Measurements from ENCODE around the gene NIN. TPM values are rescaled to one million over a fixed set of nuclear protein-coding genes. Genes with fewer than 3 reads are reported as not detected.
"Not testable (repeated sequence)": the region's sequence is repeated elsewhere in the genome, so short reads cannot be mapped to it uniquely, and the experiment has no call there.

The NIN gene
- total and polyA plus RNA-seq, 4 donors: 17.9 to 46.9 (median 33.1) TPM

DNA sequence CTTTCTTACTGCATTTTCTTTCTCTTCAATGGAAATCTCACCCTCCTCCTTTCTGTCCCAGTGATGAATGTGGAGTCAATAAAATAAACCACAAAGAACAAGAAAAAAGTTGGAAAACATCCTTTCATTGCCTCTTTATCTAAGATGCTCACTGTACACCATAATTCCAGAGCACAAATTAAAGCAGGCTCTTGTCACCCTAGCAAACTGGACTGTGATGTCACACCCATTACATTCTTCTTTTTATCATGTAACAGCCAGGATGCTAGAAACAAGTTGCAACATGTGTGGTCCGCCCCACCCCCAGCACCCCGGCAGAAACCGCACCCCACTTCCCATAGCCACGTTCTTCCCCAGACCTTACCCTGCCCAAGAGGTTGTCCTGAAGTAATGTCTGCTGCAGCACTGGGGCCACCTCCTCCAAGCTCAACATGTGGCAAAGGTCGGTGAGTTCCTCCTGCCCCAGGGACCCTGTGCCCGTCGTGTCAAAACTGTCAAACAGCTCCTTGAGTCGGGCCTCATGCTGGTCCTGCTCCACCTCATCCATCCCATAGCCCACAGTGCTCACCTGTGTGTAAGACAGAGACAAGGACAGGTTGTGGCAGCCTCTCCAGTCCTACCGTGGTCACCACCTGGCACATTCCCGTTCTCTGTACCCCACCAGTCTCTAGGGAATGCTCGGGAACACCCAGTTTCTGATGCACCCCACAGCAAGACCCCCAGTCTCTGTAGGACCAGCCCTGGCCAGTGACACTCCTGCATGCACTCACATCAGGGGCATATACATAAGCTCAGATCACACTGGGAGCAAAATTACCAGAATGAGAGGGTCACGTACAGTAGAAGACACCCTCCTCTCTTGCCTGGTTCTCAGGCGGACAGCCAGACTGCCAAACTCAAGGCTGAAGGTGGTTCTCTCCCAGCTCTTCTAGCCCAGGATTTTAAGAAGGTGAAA, 9.2 kb downstream of the NIN start:
- WGBS (ENCODE audit: insufficient coverage): 66% methylated on average over 12 of the region's 13 CpGs
- no peak overlapping the region for H3K4me3 ChIP-seq (ENCODE audit: low read depth, low read length)

DNA sequence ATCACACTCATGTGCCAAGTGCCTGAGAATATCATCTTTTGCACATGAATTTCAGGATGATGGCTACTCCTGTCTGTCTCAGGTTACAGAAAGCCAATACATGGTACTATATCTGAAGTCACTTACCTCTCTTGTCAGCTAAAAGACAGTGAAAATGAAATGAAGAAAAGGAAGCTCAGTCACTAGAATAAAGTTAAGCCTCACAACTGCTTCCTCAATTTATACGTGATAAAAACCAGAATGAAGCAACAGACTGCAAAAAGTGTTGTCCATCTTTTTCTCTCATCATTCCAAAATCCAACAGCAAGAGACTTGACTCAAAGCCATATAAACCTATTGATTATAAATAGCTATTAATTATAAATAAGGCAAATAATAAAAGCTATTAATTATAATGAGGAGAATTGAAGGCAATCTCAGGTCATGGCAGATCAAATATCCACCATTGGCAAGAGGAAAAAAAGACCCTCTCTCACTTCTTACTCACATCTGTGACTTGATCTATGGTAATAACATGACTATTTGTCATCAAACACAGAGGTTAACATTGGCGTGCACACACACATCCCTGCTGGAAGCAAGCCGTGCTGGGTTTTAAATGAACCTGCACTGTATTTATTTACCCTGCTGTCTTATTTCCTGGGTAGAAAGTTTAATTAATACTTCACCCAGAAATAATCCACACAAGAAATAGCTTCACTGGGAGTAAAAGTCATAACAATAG, 10.0 kb downstream of the NIN start:
- peak in 1 of 6 donors; percentile 57 for DNase-seq (ENCODE audit: low read depth in 4 of 6, low spot score in 6 of 6)
- H3K4me3 ChIP-seq (ENCODE audit: low read depth, low read length): no peak overlapping the region
- no peaks in the 10 kb centered on the region for H3K27me3 ChIP-seq (ENCODE audit: control insufficient read depth, insufficient read depth, low read length)
- peaks cover 10% of the 10 kb centered on the region for H3K4me1 ChIP-seq (ENCODE audit: control insufficient read depth, insufficient read depth, low read length)
- H3K27ac ChIP-seq (ENCODE audit: low read depth, low read length): no peak overlapping the region
- no peaks in the 10 kb centered on the region for H3K9me3 ChIP-seq (ENCODE audit: control insufficient read depth, insufficient read depth, low read length)
- no CpG with 5 or more reads among the region's 3 CpGs for WGBS (ENCODE audit: insufficient coverage)
- H3K36me3 ChIP-seq (ENCODE audit: control insufficient read depth, insufficient read depth, low read length): peaks cover 3% of the 10 kb centered on the region

More for the DNA sequence above, 9.2 kb downstream of the NIN start:
- Histone ChIP-seq H3K36me3 (ENCODE audit: control insufficient read depth, insufficient read depth, low read length) (peaks cover 3% of the 10 kb centered on the region), H3K27me3 (ENCODE audit: control insufficient read depth, insufficient read depth, low read length) (no peaks in the 10 kb centered on the region), H3K9me3 (ENCODE audit: control insufficient read depth, insufficient read depth, low read length) (no peaks in the 10 kb centered on the region), H3K4me1 (ENCODE audit: control insufficient read depth, insufficient read depth, low read length) (peaks cover 14% of the 10 kb centered on the region), H3K27ac (ENCODE audit: low read depth, low read length) (no peak overlapping the region)
- no peak for DNase-seq (ENCODE audit: low read depth in 4 of 6, low spot score in 6 of 6)

DNA sequence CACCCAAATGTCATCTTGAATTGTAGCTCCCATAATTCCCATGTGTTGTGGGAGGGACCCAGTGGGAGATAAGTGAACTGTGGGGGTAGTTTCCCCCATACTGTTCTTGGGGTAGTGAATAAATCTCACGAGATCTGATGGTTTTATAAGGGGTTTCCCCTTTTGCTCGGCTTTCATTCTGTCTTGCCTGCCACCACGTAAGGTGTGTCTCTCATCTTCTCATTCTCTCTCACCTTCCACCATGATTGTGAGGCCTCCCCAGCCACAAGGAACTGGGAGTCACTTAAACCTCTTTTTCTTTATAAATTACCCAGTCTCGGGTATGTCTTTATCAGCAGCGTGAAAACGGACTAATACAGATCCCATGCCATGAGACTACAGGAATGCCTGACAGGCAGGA, 11.7 kb downstream of the NIN start:
- not testable (repeated sequence) for DNase-seq (ENCODE audit: low read depth in 4 of 6, low spot score in 6 of 6); H3K27ac ChIP-seq (ENCODE audit: low read depth, low read length); H3K27me3 ChIP-seq (ENCODE audit: control insufficient read depth, insufficient read depth, low read length); H3K36me3 ChIP-seq (ENCODE audit: control insufficient read depth, insufficient read depth, low read length); H3K9me3 ChIP-seq (ENCODE audit: control insufficient read depth, insufficient read depth, low read length); H3K4me3 ChIP-seq (ENCODE audit: low read depth, low read length)
- WGBS (ENCODE audit: insufficient coverage): no CpG with 5 or more reads among the region's 6 CpGs
- H3K4me1 ChIP-seq (ENCODE audit: control insufficient read depth, insufficient read depth, low read length): peaks cover 10% of the 10 kb centered on the region

DNA sequence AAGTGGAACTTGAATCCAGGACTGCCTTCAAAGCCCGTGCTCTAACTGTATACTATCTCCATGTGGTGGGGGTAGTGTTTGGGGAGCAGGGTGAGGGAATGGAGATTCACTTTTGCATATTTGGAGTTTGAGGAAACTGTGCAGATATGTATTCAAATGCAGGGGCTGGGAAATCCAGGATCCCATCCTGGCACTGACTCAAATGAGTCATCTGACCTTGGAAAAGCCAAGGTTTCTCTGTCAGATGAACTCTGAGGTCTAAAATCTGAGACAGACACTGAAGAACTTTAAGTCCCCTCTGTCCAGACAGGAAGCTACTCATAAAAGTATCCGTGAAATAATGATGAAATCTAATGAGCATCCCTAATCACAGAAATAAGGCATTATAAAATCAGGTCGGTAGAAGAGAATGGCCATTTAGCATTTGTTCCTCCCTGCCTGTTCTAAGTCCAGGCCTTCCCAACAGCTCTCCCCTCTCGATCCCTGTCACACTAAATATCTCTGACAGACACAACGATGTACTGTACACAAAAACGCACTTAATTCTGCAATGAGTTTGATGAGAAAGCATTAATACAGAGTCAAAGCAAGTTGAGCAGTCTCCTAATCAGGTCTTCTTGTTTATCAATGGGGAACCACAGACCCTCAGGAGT, 14.4 kb downstream of the NIN start:
- peaks cover 3% of the 10 kb centered on the region for H3K36me3 ChIP-seq (ENCODE audit: control insufficient read depth, insufficient read depth, low read length)
- 42% methylated on average over 3 of the region's 6 CpGs for WGBS (ENCODE audit: insufficient coverage)
- DNase-seq (ENCODE audit: low read depth in 4 of 6, low spot score in 6 of 6): no peak
- no peak overlapping the region for H3K27ac ChIP-seq (ENCODE audit: low read depth, low read length)
- H3K27me3 ChIP-seq (ENCODE audit: control insufficient read depth, insufficient read depth, low read length): no peaks in the 10 kb centered on the region
- no peaks in the 10 kb centered on the region for H3K9me3 ChIP-seq (ENCODE audit: control insufficient read depth, insufficient read depth, low read length)
- peaks cover under 1% of the 10 kb centered on the region for H3K4me1 ChIP-seq (ENCODE audit: control insufficient read depth, insufficient read depth, low read length)
- no peak overlapping the region for H3K4me3 ChIP-seq (ENCODE audit: low read depth, low read length)

DNA sequence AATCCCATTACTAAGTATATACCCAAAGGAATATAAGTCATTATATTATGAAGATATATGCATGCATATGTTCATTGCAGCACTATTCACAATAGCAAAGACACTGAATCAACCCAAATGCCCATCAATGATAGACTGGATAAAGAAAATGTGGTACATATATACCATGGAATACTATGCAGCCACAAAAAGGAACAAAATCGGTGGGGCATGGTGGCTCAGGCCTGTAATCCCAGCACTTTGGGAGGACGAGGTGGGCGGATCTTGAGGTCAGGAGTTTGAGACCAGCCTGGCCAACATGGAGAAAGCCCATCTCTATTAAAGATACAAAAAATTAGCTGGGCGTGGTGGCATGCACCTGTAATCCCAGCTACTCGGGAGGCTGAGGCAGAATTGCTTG, 15.4 kb downstream of the NIN start:
- H3K9me3 ChIP-seq (ENCODE audit: control insufficient read depth, insufficient read depth, low read length); H3K27ac ChIP-seq (ENCODE audit: low read depth, low read length); DNase-seq (ENCODE audit: low read depth in 4 of 6, low spot score in 6 of 6); H3K36me3 ChIP-seq (ENCODE audit: control insufficient read depth, insufficient read depth, low read length); H3K4me3 ChIP-seq (ENCODE audit: low read depth, low read length); H3K27me3 ChIP-seq (ENCODE audit: control insufficient read depth, insufficient read depth, low read length); H3K4me1 ChIP-seq (ENCODE audit: control insufficient read depth, insufficient read depth, low read length): not testable (repeated sequence)
- WGBS (ENCODE audit: insufficient coverage): 94% methylated on average over 2 of the region's 5 CpGs

DNA sequence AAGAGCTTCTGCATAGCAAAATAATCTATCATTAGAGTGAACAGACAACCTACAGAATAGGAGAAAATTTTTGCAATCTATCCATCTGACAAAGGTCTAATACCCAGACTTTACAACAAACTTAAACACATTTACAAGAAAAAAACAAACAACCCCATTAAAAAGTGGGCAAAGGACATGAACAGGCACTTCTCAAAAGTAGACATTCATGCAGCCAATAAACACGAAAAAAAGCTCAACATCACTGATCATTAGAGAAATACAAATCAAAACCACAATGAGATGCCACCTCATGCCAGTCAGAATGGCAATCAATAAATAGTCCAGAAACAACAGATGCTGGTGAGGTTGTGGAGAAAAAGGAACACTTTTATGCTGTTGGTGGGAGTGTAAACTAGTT, 15.9 kb downstream of the NIN start:
- DNase-seq (ENCODE audit: low read depth in 4 of 6, low spot score in 6 of 6); H3K9me3 ChIP-seq (ENCODE audit: control insufficient read depth, insufficient read depth, low read length); H3K27me3 ChIP-seq (ENCODE audit: control insufficient read depth, insufficient read depth, low read length); H3K27ac ChIP-seq (ENCODE audit: low read depth, low read length); H3K4me1 ChIP-seq (ENCODE audit: control insufficient read depth, insufficient read depth, low read length); H3K36me3 ChIP-seq (ENCODE audit: control insufficient read depth, insufficient read depth, low read length); H3K4me3 ChIP-seq (ENCODE audit: low read depth, low read length): not testable (repeated sequence)
- no CpG with 5 or more reads among the region's 1 CpG for whole genome bisulfite sequencing (ENCODE audit: insufficient coverage)

DNA sequence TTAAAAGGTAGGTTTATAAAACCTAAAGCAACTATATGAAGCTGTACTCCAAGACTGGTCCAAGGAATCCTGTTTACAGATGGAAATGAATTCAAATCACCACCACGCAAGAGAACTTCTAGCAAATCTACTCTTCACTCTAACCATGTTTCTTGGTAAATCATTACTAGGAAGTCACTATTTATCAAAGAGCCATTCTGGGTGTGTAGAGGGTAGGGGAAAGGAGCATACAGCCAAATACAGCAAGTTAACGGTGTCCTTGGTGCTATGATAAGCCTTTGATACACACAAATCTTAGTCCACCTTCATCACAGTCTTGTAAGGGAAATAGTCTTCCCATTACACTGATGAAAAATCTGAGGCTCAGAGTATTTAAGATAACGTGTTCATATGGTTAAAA, 16.8 kb downstream of the NIN start:
- Histone ChIP-seq H3K27ac (ENCODE audit: low read depth, low read length) (no peak overlapping the region), H3K4me1 (ENCODE audit: control insufficient read depth, insufficient read depth, low read length) (no peaks in the 10 kb centered on the region), H3K4me3 (ENCODE audit: low read depth, low read length) (no peak overlapping the region), H3K27me3 (ENCODE audit: control insufficient read depth, insufficient read depth, low read length) (no peaks in the 10 kb centered on the region), H3K36me3 (ENCODE audit: control insufficient read depth, insufficient read depth, low read length) (peaks cover 3% of the 10 kb centered on the region), H3K9me3 (ENCODE audit: control insufficient read depth, insufficient read depth, low read length) (no peaks in the 10 kb centered on the region)
- no peak for DNase-seq (ENCODE audit: low read depth in 4 of 6, low spot score in 6 of 6)
- WGBS (ENCODE audit: insufficient coverage): no CpG with 5 or more reads among the region's 3 CpGs

DNA sequence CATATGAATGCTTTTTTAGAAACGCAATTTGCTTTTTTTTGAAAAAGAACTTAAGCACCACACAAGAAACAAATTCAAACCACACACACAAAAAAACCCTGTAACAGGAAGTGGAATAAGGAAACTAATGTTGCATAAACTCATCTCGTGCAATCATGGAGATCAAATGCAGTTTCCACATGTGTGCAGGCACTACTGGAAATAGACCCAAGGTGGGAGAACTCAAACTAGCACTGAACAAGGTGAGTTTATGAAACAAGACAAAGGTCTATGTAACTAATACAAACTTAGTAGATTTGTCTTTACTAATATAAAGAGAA, 17.5 kb downstream of the NIN start:
- H3K27ac ChIP-seq (ENCODE audit: low read depth, low read length): no peak overlapping the region

DNA sequence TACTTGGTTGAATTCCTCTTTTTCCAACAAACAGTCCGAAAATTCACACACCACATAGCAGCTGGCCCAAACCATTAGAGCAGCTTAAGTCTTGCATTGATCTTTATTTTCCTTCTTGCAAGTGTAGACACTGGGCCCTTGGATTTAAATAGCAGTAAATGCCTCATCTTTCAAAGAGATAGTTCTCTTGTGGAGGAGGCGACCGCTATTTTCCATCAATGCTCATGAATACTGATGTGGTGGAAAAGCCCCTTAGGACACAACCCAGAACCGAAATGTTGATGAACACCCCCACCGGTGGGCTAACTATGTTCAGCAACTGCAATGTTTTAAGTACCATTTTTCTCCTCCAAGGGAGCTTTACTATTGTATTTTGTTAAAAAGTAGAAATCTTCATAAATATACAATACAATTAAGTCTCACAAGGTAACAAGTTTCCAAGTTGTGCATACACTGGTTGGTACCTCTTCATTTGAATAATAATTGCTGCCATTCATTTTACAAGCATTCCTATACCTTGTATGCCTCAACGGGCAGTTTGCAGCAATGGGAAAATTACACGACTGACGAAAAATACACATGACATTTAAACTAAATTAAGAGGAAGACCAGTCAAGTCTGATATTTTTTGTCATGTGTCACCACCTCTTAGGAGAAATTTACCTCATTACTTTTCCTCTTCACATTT, 18.0 kb downstream of the NIN start:
- Histone ChIP-seq H3K36me3 (ENCODE audit: control insufficient read depth, insufficient read depth, low read length) (peaks cover 3% of the 10 kb centered on the region), H3K4me1 (ENCODE audit: control insufficient read depth, insufficient read depth, low read length) (no peaks in the 10 kb centered on the region), H3K9me3 (ENCODE audit: control insufficient read depth, insufficient read depth, low read length) (no peaks in the 10 kb centered on the region), H3K4me3 (ENCODE audit: low read depth, low read length) (no peak overlapping the region), H3K27ac (ENCODE audit: low read depth, low read length) (no peak overlapping the region), H3K27me3 (ENCODE audit: control insufficient read depth, insufficient read depth, low read length) (no peaks in the 10 kb centered on the region)
- 57% methylated on average over 1 of the region's 8 CpGs for WGBS (ENCODE audit: insufficient coverage)
- peak in 1 of 6 donors; percentile 27 for DNase-seq (ENCODE audit: low read depth in 4 of 6, low spot score in 6 of 6)

More for the DNA sequence above, 17.5 kb downstream of the NIN start:
- Histone ChIP-seq H3K36me3 (ENCODE audit: control insufficient read depth, insufficient read depth, low read length) (peaks cover 3% of the 10 kb centered on the region), H3K4me3 (ENCODE audit: low read depth, low read length) (no peak overlapping the region), H3K9me3 (ENCODE audit: control insufficient read depth, insufficient read depth, low read length) (no peaks in the 10 kb centered on the region), H3K4me1 (ENCODE audit: control insufficient read depth, insufficient read depth, low read length) (no peaks in the 10 kb centered on the region), H3K27me3 (ENCODE audit: control insufficient read depth, insufficient read depth, low read length) (no peaks in the 10 kb centered on the region)
- peak in 1 of 6 donors; percentile 45 for DNase-seq (ENCODE audit: low read depth in 4 of 6, low spot score in 6 of 6)
- WGBS (ENCODE audit: insufficient coverage): no CpG with 5 or more reads among the region's 2 CpGs
